Activated T-cell treated with anti-CD3 and anti-CD28 coated beads, Interleukin-2, amount 50 U/mL, for 72 hours (primary cell): ENCODE results near the gene RBM8A. TPM values are rescaled to one million over a fixed set of nuclear protein-coding genes. Genes with fewer than 3 reads are reported as not detected.

Source experiments
- ATAC-seq, 2 donors: fragments of 150-1000 bp; cut with Tn5 transposase; replicated peaks in 1 of 2; 2 replicates each; pipeline ENCODE4 v1.10.0; 2021; ENCODE audit warnings: moderate library complexity in 2 of 2, mild to moderate bottlenecking in 1 of 2
- DNase-seq, 2 donors: peaks; one replicate each; pipeline ENCODE4 v3.0.0; 2021 to 2022; ENCODE audit warnings: mixed read lengths in 1 of 2
- H3K27ac Mint-ChIP-seq: one replicate; pipeline ENCODE4 v1.8.0; 2022; ENCODE audit warnings: mild to moderate bottlenecking, moderate library complexity, mixed read lengths
- H3K27me3 Mint-ChIP-seq: one replicate; pipeline ENCODE4 v1.8.0; 2022; ENCODE audit warnings: low read depth, mixed read lengths
- H3K36me3 Mint-ChIP-seq, 2 donors: one replicate each; pipeline ENCODE4 v1.8.0; 2022; ENCODE audit warnings: mixed read lengths in 2 of 2, mild to moderate bottlenecking in 1 of 2; ENCODE audit not compliant: insufficient read depth in 2 of 2
- H3K4me1 Mint-ChIP-seq: one replicate; pipeline ENCODE4 v1.8.0; 2022; ENCODE audit warnings: low read depth, mixed read lengths
- H3K4me3 Mint-ChIP-seq, 2 donors: one replicate each; pipeline ENCODE4 v1.8.0; 2022; ENCODE audit warnings: mild to moderate bottlenecking in 2 of 2, mixed read lengths in 2 of 2, moderate library complexity in 2 of 2
- H3K9me3 Mint-ChIP-seq, 2 donors: one replicate each; pipeline ENCODE4 v1.8.0; 2022; ENCODE audit warnings: mixed read lengths in 2 of 2
- total RNA-seq, 2 donors: library from RNA; stranded (reverse); gene quantifications; one replicate each; pipeline ENCODE4 v1.2.3, GENCODE V29; 2022

RBM8A gene
- total RNA-seq, 2 donors from 2014 or later: 238 to 244 TPM

DNA sequence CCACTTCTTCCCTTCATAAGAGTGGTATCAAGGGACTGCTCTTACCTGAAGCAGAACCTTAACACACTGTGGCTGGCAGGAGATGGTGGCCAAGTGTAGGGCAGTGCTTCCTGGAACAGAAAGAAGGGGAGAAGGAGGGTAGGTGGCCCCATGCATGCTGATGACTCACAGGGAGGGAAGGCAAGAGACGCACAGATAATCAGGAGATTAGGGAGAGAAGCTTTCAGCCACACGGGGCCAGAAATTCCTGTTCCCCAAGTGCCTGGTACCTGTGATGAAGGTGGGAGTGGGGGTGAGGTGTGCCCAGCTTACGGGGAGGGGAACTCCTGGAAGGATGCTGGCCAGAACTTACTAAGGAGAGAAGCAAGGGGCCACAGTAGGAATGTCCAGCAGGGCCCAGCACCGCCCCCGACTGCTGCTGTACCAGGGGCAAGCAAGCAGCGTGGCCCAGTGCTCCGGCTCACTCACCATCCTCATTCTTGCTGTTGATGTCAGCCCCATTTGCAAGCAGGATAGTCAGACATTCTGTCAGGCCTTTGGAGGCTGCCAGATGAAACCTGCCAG, 49.3 kb downstream of the RBM8A start:
- H3K9me3 Mint-ChIP-seq: no peaks in the 10 kb centered on the region
- peaks cover 15% of the 10 kb centered on the region for H3K27me3 Mint-ChIP-seq
- ATAC-seq (no peak), DNase-seq (no peak)
- H3K4me3 Mint-ChIP-seq: no peak overlapping the region
- H3K27ac Mint-ChIP-seq: no peak overlapping the region
- H3K4me1 Mint-ChIP-seq: peaks cover 2% of the 10 kb centered on the region
- no peaks in the 10 kb centered on the region for H3K36me3 Mint-ChIP-seq

DNA sequence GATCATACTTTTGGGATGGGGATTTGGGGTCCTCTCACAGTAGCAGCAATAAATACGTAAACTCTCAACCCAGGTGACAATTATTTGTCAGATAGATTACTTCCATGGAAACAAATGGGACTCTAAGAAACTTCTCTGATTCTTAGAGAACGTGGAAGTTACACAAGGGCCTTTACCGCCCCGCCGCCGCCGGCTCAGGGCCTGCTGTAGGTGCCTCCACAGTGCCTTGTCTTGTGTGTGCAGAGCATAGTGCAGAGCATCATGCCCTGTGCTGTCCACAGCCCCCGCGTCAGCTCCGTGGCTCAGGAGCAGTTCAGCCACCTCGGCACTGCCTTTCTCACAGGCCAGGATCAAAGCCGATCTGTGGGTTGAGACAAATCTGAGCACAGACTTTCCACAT, 52.6 kb downstream of the RBM8A start:
- Mint-ChIP-seq H3K27ac (no peak overlapping the region), H3K27me3 (peaks cover 16% of the 10 kb centered on the region), H3K36me3 (no peaks in the 10 kb centered on the region), H3K9me3 (no peaks in the 10 kb centered on the region), H3K4me1 (peaks cover 19% of the 10 kb centered on the region), H3K4me3 (no peak overlapping the region)
- DNase-seq: no peak
- ATAC-seq: no peak

DNA sequence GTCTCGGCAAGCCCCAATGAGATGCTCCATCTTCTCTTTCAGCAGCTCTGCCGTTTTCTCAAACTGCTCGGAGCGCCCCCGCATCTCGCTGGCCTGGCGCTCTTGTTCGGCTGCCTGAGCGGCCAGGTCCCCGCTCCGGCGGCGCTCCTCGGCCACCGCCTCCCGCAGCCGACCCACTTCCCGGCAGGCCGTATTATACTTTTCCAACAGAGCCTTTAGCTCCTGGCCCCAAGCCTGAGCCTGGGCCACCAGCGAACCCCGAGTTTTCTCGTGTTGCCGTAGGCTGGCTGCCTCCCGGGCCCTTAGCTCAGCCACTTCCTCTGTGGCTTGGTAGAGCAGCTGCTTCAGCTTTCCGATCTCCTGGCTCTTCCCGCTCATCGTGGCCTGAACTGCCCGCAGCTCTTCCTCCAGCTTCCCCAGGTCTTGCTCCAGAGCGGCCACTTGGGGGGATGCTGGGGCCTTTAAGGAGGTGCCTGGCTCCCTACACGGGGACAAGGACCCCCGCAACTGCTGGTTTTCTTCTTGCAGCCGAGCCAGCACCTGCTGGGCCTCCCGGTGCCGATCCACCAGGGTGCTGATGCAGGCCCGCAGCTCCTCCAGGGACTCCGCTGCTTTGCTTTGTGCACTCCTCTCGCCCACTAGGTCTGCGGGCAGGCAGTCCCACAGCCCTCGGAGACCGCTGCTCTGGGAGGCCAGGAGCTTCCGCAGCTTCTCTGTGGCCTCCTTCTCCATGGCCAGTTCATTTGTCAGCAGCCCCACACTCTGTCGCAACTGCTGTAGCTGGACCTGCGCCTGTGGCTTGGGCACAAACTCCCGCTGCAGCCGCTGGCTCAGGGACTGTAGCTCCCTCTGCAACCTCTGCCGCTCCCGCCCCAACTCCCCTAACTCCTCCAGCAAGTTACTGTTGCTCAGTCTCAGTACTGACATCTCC, 55.0 kb downstream of the RBM8A start:
- H3K27ac Mint-ChIP-seq: peak overlapping the region; percentile 62
- no peaks in the 10 kb centered on the region for H3K9me3 Mint-ChIP-seq
- peak overlapping the region; percentile 79 to 90 for H3K4me3 Mint-ChIP-seq
- DNase-seq: peak; percentile 47 to 53
- no peaks in the 10 kb centered on the region for H3K36me3 Mint-ChIP-seq
- peaks cover 17% of the 10 kb centered on the region for H3K27me3 Mint-ChIP-seq
- H3K4me1 Mint-ChIP-seq: peaks cover 19% of the 10 kb centered on the region
- ATAC-seq: peak; percentile 83 to 89

Other genes with a start within 250 kb of the RBM8A start
- gene PDZK1, start 220.1 kb downstream of the RBM8A start, total RNA-seq: under 1 TPM; 0.39 to 0.41 TPM
- gene CD160, start 208.0 kb downstream of the RBM8A start, total RNA-seq: under 1 TPM in 1 of 2 donors, not detected in 1; 0.29 TPM
- 10 to 100 TPM; 22.4 to 27.4 TPM for gene RNF115, start 103.4 kb downstream of the RBM8A start, total RNA-seq
- 10 to 100 TPM; 57.3 to 70.3 TPM for gene POLR3C, start 103.3 kb downstream of the RBM8A start, total RNA-seq
- gene NUDT17, start 81.9 kb downstream of the RBM8A start, total RNA-seq: 10 to 100 TPM in 1 of 2 donors, 1 to 10 TPM in 1; 6.6 to 10.6 TPM
- gene PIAS3, start 68.4 kb downstream of the RBM8A start, total RNA-seq: 10 to 100 TPM; 30.9 to 35.6 TPM
- gene ANKRD35, start 41.6 kb downstream of the RBM8A start, total RNA-seq: under 1 TPM; 0.39 to 0.41 TPM
- gene ITGA10, start 17.4 kb downstream of the RBM8A start, total RNA-seq: 1 to 10 TPM; 1.7 to 3.5 TPM
- gene PEX11B, start 8.8 kb downstream of the RBM8A start, total RNA-seq: 10 to 100 TPM; 39.8 to 44.0 TPM
- gene LIX1L, start 30.5 kb upstream of the RBM8A start, total RNA-seq: 10 to 100 TPM; 36.9 to 39.5 TPM
- gene ANKRD34A, start 37.1 kb upstream of the RBM8A start, total RNA-seq: 1 to 10 TPM; 2.6 to 3.6 TPM
- 10 to 100 TPM; 32.5 to 36.1 TPM for gene POLR3GL, start 37.2 kb upstream of the RBM8A start, total RNA-seq
- 100 to 1,000 TPM; 141 to 212 TPM for gene TXNIP, start 69.1 kb upstream of the RBM8A start, total RNA-seq
- not detected for gene HJV, start 94.3 kb upstream of the RBM8A start, total RNA-seq
- 1 to 10 TPM; 2.3 to 2.5 TPM for gene NBPF10, start 217.3 kb upstream of the RBM8A start, total RNA-seq